MCF 10A (cell line): ENCODE measurements around the gene ZBED4. TPM values are rescaled to one million over a fixed set of nuclear protein-coding genes. Genes with fewer than 3 reads are reported as not detected.

Experiments
- BruUV-seq: library from RNA; stranded (reverse); fragments of 400-500 nt; replicated peaks from 2 replicates; lab custom pipeline; 2021; lab: Mats Ljungman, UMichigan
- CTCF ChIA-PET: fragments of 300-600 bp; sonication (Branson Sonifier 250); formaldehyde crosslinking; extraction: SDS; loops from one replicate; lab custom pipeline; 2021; ENCODE audit warnings: antibody characterized with exemption, inconsistent platforms; lab: Yijun Ruan, JAX
- POLR2A ChIA-PET: fragments of 300-600, 350-650 bp; sonication (Branson Sonifier 250); formaldehyde crosslinking; extraction: SDS; loops from one replicate; lab custom pipeline; 2020; ENCODE audit warnings: antibody characterized with exemption, inconsistent platforms; lab: Yijun Ruan, JAX
- DNase-seq: peaks from one replicate; pipeline ENCODE4 v3.0.0-alpha.2; 2018; ENCODE audit not compliant: unreplicated experiment
- H3K27ac Mint-ChIP-seq: one replicate; pipeline ENCODE4 v1.8.0; 2022; ENCODE audit warnings: mild to moderate bottlenecking, low read depth, mixed read lengths; ENCODE audit not compliant: unreplicated experiment
- H3K27me3 Mint-ChIP-seq: one replicate; pipeline ENCODE4 v1.8.0; 2022; ENCODE audit warnings: mixed read lengths; ENCODE audit not compliant: insufficient read depth, unreplicated experiment
- H3K36me3 Mint-ChIP-seq: one replicate; pipeline ENCODE4 v1.8.0; 2022; ENCODE audit warnings: mild to moderate bottlenecking, moderate library complexity, mixed read lengths; ENCODE audit not compliant: insufficient read depth, unreplicated experiment
- H3K4me1 Mint-ChIP-seq: one replicate; pipeline ENCODE4 v1.8.0; 2022; ENCODE audit warnings: mixed read lengths; ENCODE audit not compliant: insufficient read depth, unreplicated experiment
- H3K4me3 Mint-ChIP-seq: one replicate; pipeline ENCODE4 v1.8.0; 2022; ENCODE audit warnings: mild to moderate bottlenecking, moderate library complexity, mixed read lengths; ENCODE audit not compliant: unreplicated experiment
- H3K9me3 Mint-ChIP-seq: one replicate; pipeline ENCODE4 v1.8.0; 2022; ENCODE audit warnings: mixed read lengths; ENCODE audit not compliant: unreplicated experiment
- CTCF ChIP-seq: fragments of 200-600 bp; IDR thresholded peaks from one replicate; pipeline ENCODE4 v1.8.0; 2022; ENCODE audit warnings: antibody characterized with exemption, mild to moderate bottlenecking; ENCODE audit not compliant: unreplicated experiment
- intact Hi-C: fragments of 100-400 bp; cut with micrococcal nuclease; formaldehyde crosslinking; loops from 2 replicates; pipeline ENCODE4 v1.14.1; 2022
- total RNA-seq: library from RNA; stranded (reverse); gene quantifications from 2 replicates; pipeline ENCODE4 v1.2.3, GENCODE V29; 2022

ZBED4 gene
- total RNA-seq, 1 experiment from 2014 or later: 16.4 TPM

DNA sequence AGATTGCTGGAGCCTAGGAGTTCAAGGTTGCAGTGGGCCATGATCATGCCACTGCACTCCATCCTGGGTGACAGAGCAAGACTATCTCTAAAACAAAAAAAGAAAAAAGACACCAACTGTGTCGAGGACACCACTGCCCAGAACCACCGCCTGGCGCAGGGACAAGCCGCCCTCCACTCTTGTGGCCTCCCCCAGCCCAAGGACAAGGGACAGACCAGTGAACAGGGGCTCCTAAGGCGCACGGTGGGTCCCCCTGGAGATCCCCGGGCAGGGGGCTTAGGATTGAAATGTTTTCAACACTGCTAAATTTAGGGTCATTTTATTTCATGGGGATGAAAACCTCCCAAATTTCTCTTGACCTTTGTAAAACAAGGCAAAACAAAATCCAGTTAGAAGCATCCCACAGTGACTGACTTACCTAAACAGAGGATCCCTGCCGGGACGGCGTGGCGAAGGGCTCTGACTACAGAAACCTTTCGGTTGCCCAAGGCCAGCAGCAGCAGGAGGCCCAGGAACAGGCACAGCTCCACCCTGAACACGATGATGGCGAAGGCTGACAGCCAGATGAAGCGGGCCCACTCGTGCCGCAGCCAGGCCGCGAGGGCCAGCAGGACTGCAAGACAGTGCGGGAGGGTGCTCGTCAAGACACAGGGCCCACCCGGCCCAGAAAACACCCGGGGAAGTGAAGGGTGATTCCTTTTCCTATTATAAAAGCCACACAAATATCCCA is 56.0 kb downstream of the ZBED4 start:
- ChIA-PET CTCF (no interaction called here), POLR2A (interaction anchor here (1.0 kb wide), 1 partner anchor 83 kb away, joined by 4 read pairs; no protein-coding TSS in a partner anchor)
- DNase-seq: no peak
- Mint-ChIP-seq H3K9me3 (no peaks in the 10 kb centered on the region), H3K27ac (no peak overlapping the region), H3K36me3 (peaks cover 53% of the 10 kb centered on the region), H3K27me3 (no peaks in the 10 kb centered on the region), H3K4me1 (no peaks in the 10 kb centered on the region), H3K4me3 (no peak overlapping the region)
- intact Hi-C loops: loop anchor here (10.0 kb wide), 1 partner anchor 55 kb away; the partner anchor contains the start of gene ZBED4
- BruUV-seq: no TSS peak
- no peak for TF ChIP-seq CTCF

DNA sequence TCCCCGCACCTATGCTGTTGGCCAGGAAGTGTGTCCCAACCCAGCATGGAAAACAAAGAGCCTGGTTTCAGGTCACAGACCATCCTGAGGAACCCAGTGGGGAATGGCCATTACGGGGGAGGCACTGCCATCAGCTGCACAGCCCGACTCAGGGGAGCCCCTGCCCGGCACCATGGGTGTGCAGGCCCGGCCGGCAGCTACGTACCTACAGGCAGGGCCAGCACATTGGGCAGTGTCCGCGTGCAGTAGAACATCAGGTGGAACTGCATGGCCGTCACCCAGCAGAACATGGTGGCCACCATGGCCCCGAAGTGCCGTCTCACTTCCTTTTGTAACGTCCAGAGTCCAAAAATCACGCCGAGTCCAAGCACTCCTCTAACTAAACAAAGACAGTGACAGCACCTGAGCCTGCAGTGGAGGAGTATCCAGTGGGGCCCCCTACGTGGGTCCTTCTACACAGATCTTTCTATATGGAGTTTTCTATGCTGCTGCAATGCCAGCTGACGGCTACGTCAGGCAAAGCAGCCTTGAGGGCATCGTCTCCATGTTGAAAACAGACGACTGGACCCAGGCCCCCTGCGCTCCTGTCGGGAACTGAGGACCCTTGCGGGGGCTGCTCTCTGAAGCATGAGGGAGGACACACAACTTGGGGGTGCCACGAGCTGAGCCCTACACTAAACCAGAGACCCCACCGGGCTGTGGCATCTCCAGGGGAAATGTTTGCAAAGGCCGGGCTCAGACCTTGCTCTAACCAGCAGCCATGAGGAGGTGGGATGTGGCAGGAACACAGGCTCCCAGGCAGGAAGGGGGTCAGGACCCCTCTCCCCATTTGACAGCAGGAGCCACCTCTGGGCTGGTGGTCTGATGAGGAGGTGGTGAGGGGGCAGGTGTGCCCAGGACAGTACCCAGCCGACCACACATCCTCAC is 56.8 kb downstream of the ZBED4 start:
- Mint-ChIP-seq H3K36me3 (peaks cover 52% of the 10 kb centered on the region), H3K9me3 (no peaks in the 10 kb centered on the region), H3K27me3 (no peaks in the 10 kb centered on the region), H3K27ac (no peak overlapping the region), H3K4me1 (no peaks in the 10 kb centered on the region), H3K4me3 (no peak overlapping the region)
- DNase-seq: no peak
- intact Hi-C loops: loop anchor here (10.0 kb wide), 1 partner anchor 56 kb away; the partner anchor contains the start of gene ZBED4
- CTCF ChIA-PET: interaction anchor here (0.5 kb wide), 1 partner anchor 117 kb away, joined by 3 read pairs; no protein-coding TSS in a partner anchor
- TF ChIP-seq CTCF: no peak
- no TSS peak for BruUV-seq
- POLR2A ChIA-PET: no interaction called here

GRCh38 chr22:49911881-49912625 is 58.4 kb downstream of the ZBED4 start:
- POLR2A ChIA-PET: no interaction called here

More at GRCh38 chr22:49911881-49912625, 58.4 kb downstream of the ZBED4 start:
- CTCF ChIA-PET: interaction anchor here (0.7 kb wide), 1 partner anchor 118 kb away, joined by 3 read pairs; no protein-coding TSS in a partner anchor
- BruUV-seq: no TSS peak
- Mint-ChIP-seq H3K9me3 (no peaks in the 10 kb centered on the region), H3K36me3 (peaks cover 47% of the 10 kb centered on the region), H3K4me3 (no peak overlapping the region), H3K4me1 (no peaks in the 10 kb centered on the region), H3K27ac (no peak overlapping the region), H3K27me3 (no peaks in the 10 kb centered on the region)
- DNase-seq: no peak
- TF ChIP-seq CTCF: no peak
- intact Hi-C loops: loop anchor here (10.0 kb wide), 1 partner anchor 57 kb away; the partner anchor contains the start of gene ZBED4
